Fibroblast of lung (primary cell): ENCODE measurements around the gene CELF2.

Experiments used
- EZH2 ChIP-seq: IDR thresholded peaks from 2 replicates; pipeline ENCODE4 v1.5.1; 2012; ENCODE audit warnings: low read length, control low read depth, mild to moderate bottlenecking; ENCODE audit errors: missing control alignments
- TF ChIP-seq, protein P1 (sequence below), 2 donors: IDR thresholded peaks in 1 of 2; conservative IDR thresholded peaks in 1 of 2; 1 replicate in 1 of 2; 2 replicates in 1 of 2; pipeline ENCODE4 v1.5.1; 2011 to 2012; ENCODE audit warnings: low read length in 2 of 2, control low read depth in 1 of 2, inconsistent platforms in 1 of 2, low read depth in 1 of 2, mild to moderate bottlenecking in 1 of 2

DNA sequence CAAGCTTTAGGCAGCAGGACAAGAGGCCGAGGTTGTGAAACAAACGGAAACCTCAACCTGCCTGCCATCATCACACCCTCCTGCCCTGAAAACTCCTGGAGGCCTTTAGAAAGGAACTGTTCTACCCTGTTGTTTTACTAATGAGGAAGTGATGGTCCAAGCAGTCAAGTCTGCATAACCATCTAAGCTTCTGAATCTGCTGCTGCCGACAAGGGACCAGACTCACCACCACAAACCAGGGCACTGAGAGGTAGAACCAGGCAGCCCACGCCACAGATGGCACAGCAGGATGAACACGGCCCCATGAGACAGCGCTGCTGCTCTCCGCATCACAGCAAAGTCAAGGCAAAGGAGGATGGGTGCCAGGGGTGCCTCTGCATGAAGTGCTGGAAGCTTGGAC, 209.4 kb downstream of the CELF2 start:
- TF ChIP-seq, protein P1, sequence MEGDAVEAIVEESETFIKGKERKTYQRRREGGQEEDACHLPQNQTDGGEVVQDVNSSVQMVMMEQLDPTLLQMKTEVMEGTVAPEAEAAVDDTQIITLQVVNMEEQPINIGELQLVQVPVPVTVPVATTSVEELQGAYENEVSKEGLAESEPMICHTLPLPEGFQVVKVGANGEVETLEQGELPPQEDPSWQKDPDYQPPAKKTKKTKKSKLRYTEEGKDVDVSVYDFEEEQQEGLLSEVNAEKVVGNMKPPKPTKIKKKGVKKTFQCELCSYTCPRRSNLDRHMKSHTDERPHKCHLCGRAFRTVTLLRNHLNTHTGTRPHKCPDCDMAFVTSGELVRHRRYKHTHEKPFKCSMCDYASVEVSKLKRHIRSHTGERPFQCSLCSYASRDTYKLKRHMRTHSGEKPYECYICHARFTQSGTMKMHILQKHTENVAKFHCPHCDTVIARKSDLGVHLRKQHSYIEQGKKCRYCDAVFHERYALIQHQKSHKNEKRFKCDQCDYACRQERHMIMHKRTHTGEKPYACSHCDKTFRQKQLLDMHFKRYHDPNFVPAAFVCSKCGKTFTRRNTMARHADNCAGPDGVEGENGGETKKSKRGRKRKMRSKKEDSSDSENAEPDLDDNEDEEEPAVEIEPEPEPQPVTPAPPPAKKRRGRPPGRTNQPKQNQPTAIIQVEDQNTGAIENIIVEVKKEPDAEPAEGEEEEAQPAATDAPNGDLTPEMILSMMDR (conservative IDR thresholded peaks at IDR 0.05 in 1 of 2, IDR thresholded peaks at IDR 0.05 in 1 of 2; ENCODE audit: low read depth in 1 of 2, low read length in 2 of 2) = no peak
- TF ChIP-seq EZH2 = no peak
